Muscle layer of duodenum (tissue), 2 donors: ENCODE results near the gene RPS3.
"Not testable (repeated sequence)": the region's sequence is repeated elsewhere in the genome, so short reads cannot be mapped to it uniquely, and the experiment has no call there.

Experiments
- H3K27ac ChIP-seq: one replicate; pipeline ENCODE4 v1.7.0; 2013; ENCODE audit warnings: mild to moderate bottlenecking, low read length
- H3K27me3 ChIP-seq: one replicate; pipeline ENCODE4 v1.7.0; 2013; ENCODE audit warnings: low read depth, mild to moderate bottlenecking, control low read depth, low read length
- H3K36me3 ChIP-seq, 2 donors: one replicate each; pipeline ENCODE4 v1.7.0; 2013; ENCODE audit warnings: low read length in 2 of 2, control low read depth in 1 of 2, mild to moderate bottlenecking in 1 of 2; ENCODE audit not compliant: insufficient read depth in 2 of 2, control insufficient read depth in 1 of 2
- H3K4me1 ChIP-seq, 2 donors: one replicate each; pipeline ENCODE4 v1.7.0; 2013; ENCODE audit warnings: low read length in 2 of 2, mild to moderate bottlenecking in 2 of 2, control low read depth in 1 of 2, moderate library complexity in 1 of 2; ENCODE audit not compliant: insufficient read depth in 2 of 2, control insufficient read depth in 1 of 2
- H3K4me3 ChIP-seq, 2 donors: one replicate each; pipeline ENCODE4 v1.7.0; 2013; ENCODE audit warnings: low read length in 2 of 2, low read depth in 1 of 2, mild to moderate bottlenecking in 1 of 2
- H3K9me3 ChIP-seq, 2 donors: one replicate each; pipeline ENCODE4 v1.7.0; 2013; ENCODE audit warnings: low read length in 2 of 2, control low read depth in 1 of 2, mild to moderate bottlenecking in 1 of 2; ENCODE audit not compliant: control insufficient read depth in 1 of 2
- donor health status: healthy.

RPS3 gene

DNA sequence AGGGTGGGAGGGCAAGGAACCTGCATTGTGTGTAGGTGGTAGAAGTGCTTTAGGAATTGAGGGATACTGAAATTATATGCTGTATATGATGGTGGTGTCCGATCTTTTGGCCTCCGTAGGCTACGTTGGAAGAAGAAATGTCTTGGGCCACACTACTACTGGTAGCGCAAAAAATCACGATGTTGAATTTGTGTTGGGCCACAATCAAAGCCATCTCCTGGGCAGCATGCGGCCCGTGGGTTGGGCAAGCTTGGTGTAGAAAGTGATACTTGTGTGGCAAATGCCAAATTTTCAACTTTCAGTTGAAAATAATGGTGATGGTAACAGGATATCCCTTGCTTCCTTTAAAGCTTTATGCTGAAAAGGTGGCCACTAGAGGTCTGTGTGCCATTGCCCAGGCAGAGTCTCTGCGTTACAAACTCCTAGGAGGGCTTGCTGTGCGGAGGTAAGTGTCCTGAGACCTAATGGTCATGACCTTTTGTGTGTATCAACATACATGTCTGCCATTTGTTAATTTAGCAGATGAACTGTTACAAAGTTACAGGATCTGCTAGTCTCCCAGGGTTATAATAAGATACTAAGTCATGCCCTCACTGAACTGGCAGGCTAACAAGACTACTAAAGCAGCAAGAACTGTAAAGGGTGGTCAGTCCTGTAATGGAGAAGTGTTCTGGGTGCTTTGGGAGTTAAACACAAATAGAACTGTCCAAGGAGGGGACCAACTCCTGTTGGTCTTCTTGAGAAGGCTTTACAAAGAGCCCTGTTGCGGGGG lies 2.9 kb downstream of the RPS3 start:
- Histone ChIP-seq H3K36me3 (peaks cover 59 to 72% of the 10 kb centered on the region in 2 donors), H3K27me3 (no peaks in the 10 kb centered on the region), H3K27ac (no peak overlapping the region), H3K4me1 (peaks cover 5 to 17% of the 10 kb centered on the region in 2 donors), H3K4me3 (no peak overlapping the region), H3K9me3 (no peaks in the 10 kb centered on the region)

DNA sequence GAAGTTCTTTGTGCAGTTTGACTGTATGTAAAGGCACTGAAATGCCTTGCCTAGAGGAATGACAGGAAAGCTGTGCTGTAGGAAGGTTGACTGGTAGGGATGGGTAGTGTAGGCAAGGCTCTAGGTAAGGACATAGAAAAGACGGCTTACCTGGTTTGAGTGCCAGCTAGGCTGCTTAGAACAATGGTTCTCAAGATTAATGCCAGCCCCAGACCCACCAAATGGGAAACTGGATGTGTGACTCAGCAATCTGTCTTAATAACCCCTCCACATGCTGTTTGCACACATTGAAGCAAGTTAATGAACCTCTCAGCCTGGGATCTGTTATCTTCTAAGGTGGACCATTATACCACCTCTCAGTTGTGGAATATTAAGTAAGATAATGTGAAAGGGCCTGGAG lies 3.7 kb downstream of the RPS3 start:
- Histone ChIP-seq H3K9me3 (no peaks in the 10 kb centered on the region), H3K27ac (no peak overlapping the region), H3K4me1 (peaks cover 5 to 20% of the 10 kb centered on the region in 2 donors), H3K4me3 (no peak overlapping the region), H3K36me3 (peaks cover 59 to 72% of the 10 kb centered on the region in 2 donors), H3K27me3 (no peaks in the 10 kb centered on the region)

GRCh38 chr11:75403983-75404658 lies 4.8 kb downstream of the RPS3 start:
- Histone ChIP-seq H3K27me3 (no peaks in the 10 kb centered on the region), H3K4me1 (peaks cover 5 to 22% of the 10 kb centered on the region in 2 donors), H3K4me3 (no peak overlapping the region), H3K9me3 (no peaks in the 10 kb centered on the region), H3K36me3 (peaks cover 59 to 72% of the 10 kb centered on the region in 2 donors), H3K27ac (no peak overlapping the region)

- H3K27ac ChIP-seq: no peak overlapping the region
- no peaks in the 10 kb centered on the region for H3K9me3 ChIP-seq
- H3K4me1 ChIP-seq: peaks cover 5 to 8% of the 10 kb centered on the region in 2 donors
- H3K27me3 ChIP-seq: no peaks in the 10 kb centered on the region
- no peak overlapping the region for H3K4me3 ChIP-seq
- peaks cover 55 to 58% of the 10 kb centered on the region in 2 donors for H3K36me3 ChIP-seq
These were observed 7.0 kb downstream of the RPS3 start for GRCh38 chr11:75406338-75406777.

- Histone ChIP-seq H3K9me3 (no peaks in the 10 kb centered on the region), H3K27ac (no peak overlapping the region), H3K4me3 (no peak overlapping the region), H3K27me3 (no peaks in the 10 kb centered on the region), H3K4me1 (peaks cover 0 to 5% of the 10 kb centered on the region in 2 donors), H3K36me3 (peaks cover 39 to 51% of the 10 kb centered on the region in 2 donors)
These were observed 9.6 kb downstream of the RPS3 start for GRCh38 chr11:75408957-75409219.

DNA sequence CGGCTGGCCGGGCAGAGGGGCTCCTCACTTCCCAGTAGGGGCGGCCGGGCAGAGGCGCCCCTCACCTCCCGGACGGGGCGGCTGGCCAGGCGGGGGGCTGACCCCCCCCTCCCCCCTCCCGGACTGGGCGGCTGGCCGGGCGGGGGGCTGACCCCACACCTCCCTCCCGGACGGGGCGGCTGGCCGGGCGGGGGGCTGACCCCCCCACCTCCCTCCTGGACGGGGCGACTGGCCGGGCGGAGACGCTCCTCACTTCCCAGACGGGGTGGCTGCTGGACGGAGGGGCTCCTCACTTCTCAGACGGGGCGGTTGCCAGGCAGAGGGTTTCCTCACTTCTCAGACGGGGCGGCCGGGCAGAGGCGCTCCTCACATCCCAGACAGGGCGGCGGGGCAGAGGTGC lies 10.7 kb downstream of the RPS3 start:
- not testable (repeated sequence) for H3K27ac ChIP-seq, H3K4me3 ChIP-seq, H3K4me1 ChIP-seq, H3K9me3 ChIP-seq, H3K27me3 ChIP-seq
- peaks cover 34 to 48% of the 10 kb centered on the region in 2 donors for H3K36me3 ChIP-seq

- H3K27ac ChIP-seq, H3K4me1 ChIP-seq, H3K4me3 ChIP-seq, H3K9me3 ChIP-seq, H3K27me3 ChIP-seq: not testable (repeated sequence)
- peaks cover 19 to 30% of the 10 kb centered on the region in 2 donors for H3K36me3 ChIP-seq
These were observed 13.8 kb downstream of the RPS3 start for GRCh38 chr11:75413146-75413545.

- Histone ChIP-seq H3K4me1 (no peaks in the 10 kb centered on the region), H3K27me3 (no peaks in the 10 kb centered on the region), H3K36me3 (peaks cover 19 to 30% of the 10 kb centered on the region in 2 donors), H3K27ac (no peak overlapping the region), H3K9me3 (no peaks in the 10 kb centered on the region), H3K4me3 (no peak overlapping the region)
These were observed 14.5 kb downstream of the RPS3 start for GRCh38 chr11:75413864-75414263.

- Histone ChIP-seq H3K27ac (no peak overlapping the region), H3K4me1 (no peaks in the 10 kb centered on the region), H3K9me3 (no peaks in the 10 kb centered on the region), H3K36me3 (peaks cover 0 to 22% of the 10 kb centered on the region in 2 donors), H3K27me3 (no peaks in the 10 kb centered on the region), H3K4me3 (no peak overlapping the region)
These were observed 21.1 kb downstream of the RPS3 start for GRCh38 chr11:75420224-75421034.

- Histone ChIP-seq H3K4me1 (no peaks in the 10 kb centered on the region), H3K27ac (no peak overlapping the region), H3K9me3 (no peaks in the 10 kb centered on the region), H3K27me3 (no peaks in the 10 kb centered on the region), H3K4me3 (no peak overlapping the region), H3K36me3 (peaks cover 0 to 22% of the 10 kb centered on the region in 2 donors)
These were observed 21.8 kb downstream of the RPS3 start for GRCh38 chr11:75421035-75421602.

DNA sequence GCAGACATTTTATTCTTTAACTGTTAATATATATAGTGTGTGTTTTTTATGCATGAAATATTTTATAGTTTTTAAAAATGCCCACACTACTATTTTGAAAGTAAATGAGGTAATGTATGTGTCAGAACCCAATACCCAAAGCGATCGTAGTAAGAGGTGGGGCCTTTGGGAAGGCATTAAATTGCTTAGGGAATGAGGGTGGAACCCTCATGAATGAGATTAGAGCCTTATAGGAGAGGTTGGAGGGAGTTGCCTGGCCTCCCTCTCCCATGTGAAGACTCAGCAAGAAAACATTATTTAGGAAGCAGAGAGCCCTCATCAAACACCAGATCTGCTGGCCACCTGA lies 22.6 kb downstream of the RPS3 start:
- Histone ChIP-seq H3K4me3 (no peak overlapping the region), H3K36me3 (peaks cover 0 to 22% of the 10 kb centered on the region in 2 donors), H3K4me1 (no peaks in the 10 kb centered on the region), H3K9me3 (no peaks in the 10 kb centered on the region), H3K27ac (no peak overlapping the region), H3K27me3 (no peaks in the 10 kb centered on the region)
